GM10248 (cell line): ENCODE results near the gene NUDT9.
"Not testable (repeated sequence)": the region's sequence is repeated elsewhere in the genome, so short reads cannot be mapped to it uniquely, and the experiment has no call there.

Experiments used
- CTCF ChIA-PET: fragments of 300-600 bp; sonication (Branson Sonifier 250); formaldehyde crosslinking; extraction: SDS; loops from one replicate; lab custom pipeline; 2021; ENCODE audit warnings: antibody characterized with exemption; lab: Yijun Ruan, JAX
- POLR2A ChIA-PET: fragments of 350-650 bp; sonication (Branson Sonifier 250); formaldehyde crosslinking; extraction: SDS; loops from one replicate; lab custom pipeline; 2020; ENCODE audit warnings: antibody characterized with exemption; lab: Yijun Ruan, JAX
- DNase-seq: peaks from one replicate; pipeline ENCODE4 v3.0.0; 2012; ENCODE audit errors: extremely low spot score
- TF ChIP-seq, protein P1 (sequence below): IDR thresholded peaks from 2 replicates; pipeline ENCODE4 v1.5.1; 2012; ENCODE audit warnings: mild to moderate bottlenecking, low read depth; ENCODE audit errors: extremely low read depth, missing control alignments, control extremely low read depth

Gene NUDT9

DNA sequence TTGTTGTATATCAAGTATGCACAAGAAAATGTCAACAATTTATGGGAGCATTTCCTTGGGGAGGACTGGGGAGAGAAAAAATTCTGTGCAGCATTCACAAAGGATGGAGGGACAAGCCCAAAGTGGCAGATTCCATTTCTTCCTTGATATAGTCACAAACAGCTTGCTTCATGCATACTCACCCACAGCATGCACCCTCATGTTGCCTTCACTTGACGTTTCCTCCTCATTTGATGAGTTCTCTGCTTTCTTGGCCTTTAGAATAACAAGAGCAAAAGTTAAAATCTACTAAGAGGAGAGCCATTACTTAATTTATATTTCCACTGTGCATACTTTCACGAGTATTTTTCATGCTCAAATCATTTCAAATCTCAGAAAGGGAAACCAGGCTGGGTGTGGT, 69.1 kb downstream of the NUDT9 start:
- no peak for DNase-seq
- CTCF ChIA-PET, result no interaction called here
- POLR2A ChIA-PET, result no interaction called here
- TF ChIP-seq, protein P1, sequence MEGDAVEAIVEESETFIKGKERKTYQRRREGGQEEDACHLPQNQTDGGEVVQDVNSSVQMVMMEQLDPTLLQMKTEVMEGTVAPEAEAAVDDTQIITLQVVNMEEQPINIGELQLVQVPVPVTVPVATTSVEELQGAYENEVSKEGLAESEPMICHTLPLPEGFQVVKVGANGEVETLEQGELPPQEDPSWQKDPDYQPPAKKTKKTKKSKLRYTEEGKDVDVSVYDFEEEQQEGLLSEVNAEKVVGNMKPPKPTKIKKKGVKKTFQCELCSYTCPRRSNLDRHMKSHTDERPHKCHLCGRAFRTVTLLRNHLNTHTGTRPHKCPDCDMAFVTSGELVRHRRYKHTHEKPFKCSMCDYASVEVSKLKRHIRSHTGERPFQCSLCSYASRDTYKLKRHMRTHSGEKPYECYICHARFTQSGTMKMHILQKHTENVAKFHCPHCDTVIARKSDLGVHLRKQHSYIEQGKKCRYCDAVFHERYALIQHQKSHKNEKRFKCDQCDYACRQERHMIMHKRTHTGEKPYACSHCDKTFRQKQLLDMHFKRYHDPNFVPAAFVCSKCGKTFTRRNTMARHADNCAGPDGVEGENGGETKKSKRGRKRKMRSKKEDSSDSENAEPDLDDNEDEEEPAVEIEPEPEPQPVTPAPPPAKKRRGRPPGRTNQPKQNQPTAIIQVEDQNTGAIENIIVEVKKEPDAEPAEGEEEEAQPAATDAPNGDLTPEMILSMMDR, result no peak

DNA sequence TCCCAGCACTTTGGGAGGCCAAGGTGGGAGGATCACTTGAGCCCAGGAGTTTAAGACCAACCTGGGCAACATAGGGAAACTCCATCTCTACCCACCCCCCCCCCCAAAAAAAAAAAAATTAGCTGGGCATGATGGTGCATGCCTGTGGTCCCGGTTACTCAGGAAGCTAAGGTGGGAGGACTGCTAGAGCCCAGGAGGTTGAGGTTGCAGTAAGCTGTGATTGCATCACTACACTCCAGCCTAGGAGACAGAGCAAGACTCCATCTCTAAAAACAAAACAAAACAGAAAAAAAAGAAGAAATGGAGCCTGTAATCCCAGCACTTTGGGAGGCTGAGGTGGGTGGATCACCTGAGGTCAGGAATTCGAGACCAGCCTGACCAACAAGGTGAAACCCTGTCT, 69.5 kb downstream of the NUDT9 start:
- CTCF ChIA-PET, DNase-seq, POLR2A ChIA-PET: not testable (repeated sequence)

DNA sequence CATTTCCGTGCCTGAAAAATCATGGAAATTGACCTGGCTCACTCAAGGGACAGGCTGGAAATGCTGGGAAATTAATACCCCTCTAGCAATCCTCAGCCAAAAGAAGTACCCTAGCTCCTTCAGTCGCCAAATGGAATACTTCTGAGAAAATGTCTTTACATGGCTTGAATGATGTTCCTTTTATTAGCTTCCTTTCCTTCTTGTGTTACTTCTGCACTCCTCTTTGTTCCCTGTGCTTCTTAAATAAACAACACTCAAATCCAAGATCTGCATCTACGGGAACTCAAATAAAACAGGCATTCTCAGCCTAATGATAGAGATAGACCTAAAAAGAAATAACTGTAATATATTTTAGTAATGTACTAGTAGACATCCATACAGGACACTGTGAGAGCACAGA, 70.7 kb downstream of the NUDT9 start:
- DNase-seq, result no peak
- POLR2A ChIA-PET, result no interaction called here
- TF ChIP-seq, protein P1, result no peak
- CTCF ChIA-PET, result interaction anchor here (1.9 kb wide), 1 partner anchor 55 kb away, joined by 4 read pairs; no protein-coding TSS in a partner anchor

DNA sequence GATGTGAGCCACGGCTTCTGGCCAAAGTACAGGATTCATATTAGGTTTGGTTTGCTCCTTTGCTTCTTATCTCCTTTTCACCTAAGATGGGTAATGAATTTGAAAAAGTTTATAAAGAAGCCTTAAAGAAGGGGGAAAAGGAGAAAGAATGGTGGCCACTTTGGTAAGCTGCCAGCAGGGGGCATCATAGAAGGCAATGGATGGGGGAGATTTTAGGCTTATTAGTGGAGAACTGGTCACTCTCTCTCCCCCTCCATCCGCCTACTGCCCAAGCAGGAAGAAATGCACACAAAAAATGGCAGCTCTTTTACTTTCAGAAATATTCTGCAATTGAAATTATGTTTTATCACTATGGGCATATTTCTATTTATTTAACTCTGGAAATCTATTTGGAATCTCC, 74.8 kb downstream of the NUDT9 start:
- no peak for DNase-seq
- ChIA-PET POLR2A (no interaction called here), CTCF (interaction anchor here (1.1 to 3.8 kb wide), 7 partner anchors 7 to 715 kb away, joined by 3 to 10 read pairs (median 4); no protein-coding TSS in a partner anchor)
- TF ChIP-seq, protein P1, result peak; percentile 29

DNA sequence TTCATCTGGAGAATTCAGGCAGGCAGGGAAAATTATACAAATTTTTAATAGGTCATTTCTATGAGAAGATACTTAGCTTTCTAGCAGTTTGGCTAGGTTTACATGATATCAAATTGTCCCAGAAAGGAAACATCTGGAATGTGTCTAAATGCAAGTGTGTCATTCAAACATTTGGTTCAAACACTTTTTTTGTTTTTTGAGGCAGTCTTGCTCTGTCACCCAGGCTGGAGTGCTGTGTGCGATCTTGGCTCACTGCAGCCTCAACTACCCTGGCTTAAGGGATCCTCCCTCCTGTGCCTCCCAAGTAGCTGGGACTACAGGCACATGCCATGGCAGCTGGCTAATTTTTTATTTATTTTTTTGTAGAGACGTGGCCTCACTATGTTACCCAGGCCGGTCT, 75.2 kb downstream of the NUDT9 start:
- DNase-seq, result no peak
- ChIA-PET POLR2A (no interaction called here), CTCF (interaction anchor here (1.1 to 3.8 kb wide), 7 partner anchors 8 to 714 kb away, joined by 3 to 10 read pairs (median 4); no protein-coding TSS in a partner anchor)
- TF ChIP-seq, protein P1, result no peak

DNA sequence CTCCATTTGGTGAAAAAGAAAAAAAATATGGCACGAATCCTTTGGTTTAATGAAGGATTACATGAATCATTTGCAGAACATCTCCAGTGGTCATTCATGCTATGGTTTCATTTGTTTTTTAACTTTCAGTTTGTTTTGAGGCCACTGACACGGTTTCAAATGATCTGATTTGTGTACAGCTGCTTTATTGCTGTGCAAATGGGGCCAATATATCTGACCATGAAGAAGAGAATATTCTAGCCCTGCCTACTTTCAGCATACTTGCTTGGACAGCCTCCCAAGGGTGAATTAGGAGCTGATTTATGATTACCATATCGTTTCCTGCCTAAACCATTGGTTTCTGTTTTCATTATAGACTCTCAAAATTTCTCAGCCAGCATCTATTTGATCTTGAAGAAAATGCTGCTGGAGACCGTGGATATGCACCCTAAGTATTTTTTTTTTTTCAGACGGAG, 76.1 kb downstream of the NUDT9 start:
- ChIA-PET CTCF (interaction anchor here (0.7 to 3.8 kb wide), 10 partner anchors 9 to 713 kb away, joined by 3 to 10 read pairs (median 4); no protein-coding TSS in a partner anchor), POLR2A (no interaction called here)
- DNase-seq, result no peak
- TF ChIP-seq, protein P1, result no peak

DNA sequence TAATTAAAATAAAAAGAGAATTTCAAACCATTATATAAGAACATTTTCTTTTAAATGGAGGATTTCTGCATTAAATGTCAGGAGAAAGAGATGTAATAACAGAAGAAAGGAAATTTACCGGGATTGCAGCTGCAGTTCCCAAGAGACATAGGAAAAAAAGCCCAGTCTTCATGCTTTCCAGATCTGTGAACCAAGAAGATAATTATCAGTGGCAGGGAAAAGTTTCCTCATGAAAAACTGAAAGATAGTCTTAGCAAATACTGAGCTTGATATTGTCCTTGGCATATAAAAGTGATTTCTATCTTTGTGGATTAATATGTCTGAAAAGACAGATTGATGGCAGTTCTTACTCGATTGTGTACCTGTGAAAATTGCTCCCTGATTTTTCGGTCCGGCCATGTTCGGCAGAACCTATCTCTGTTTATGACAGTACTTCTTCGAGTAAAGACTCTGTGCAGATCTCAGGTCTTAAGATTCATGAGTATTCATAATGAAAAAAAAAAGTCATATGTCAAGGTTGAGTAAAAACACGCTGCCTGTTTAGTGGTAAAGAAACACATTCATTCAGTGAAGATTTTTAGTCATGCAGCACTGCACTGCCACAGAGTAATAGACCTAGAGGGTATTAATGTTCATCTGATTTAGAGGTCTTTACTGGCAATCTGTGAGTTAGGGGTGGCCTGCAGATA, 77.2 kb downstream of the NUDT9 start:
- DNase-seq, result peak; percentile 26
- POLR2A ChIA-PET, result no interaction called here
- TF ChIP-seq, protein P1, result no peak
- CTCF ChIA-PET, result interaction anchor here (1.2 to 3.8 kb wide), 7 partner anchors 10 to 712 kb away, joined by 3 to 10 read pairs (median 4); no protein-coding TSS in a partner anchor
